ENCODE results near the gene PAIP2B. TPM values are rescaled to one million over a fixed set of nuclear protein-coding genes. Genes with fewer than 3 reads are reported as not detected.

Gene PAIP2B
- total RNA-seq, 1 experiment from 2014 or later = 1.4 TPM

Other genes with a start within 250 kb of the PAIP2B start
- not detected for gene ANKRD53, start 248.5 kb downstream of the PAIP2B start, total RNA-seq (2021; ENCODE audit: unreplicated experiment)
- gene TEX261, start 232.2 kb downstream of the PAIP2B start, total RNA-seq (2021; ENCODE audit: unreplicated experiment) = 64.9 TPM
- gene NAGK, start 158.5 kb downstream of the PAIP2B start, total RNA-seq (2021; ENCODE audit: unreplicated experiment) = 80.2 TPM
- gene MCEE, start 96.9 kb downstream of the PAIP2B start, total RNA-seq (2021; ENCODE audit: unreplicated experiment) = 4.8 TPM
- 34.1 TPM for gene MPHOSPH10, start 96.5 kb downstream of the PAIP2B start, total RNA-seq (2021; ENCODE audit: unreplicated experiment)
- 80.8 TPM for gene ZNF638, start 104.7 kb upstream of the PAIP2B start, total RNA-seq (2021; ENCODE audit: unreplicated experiment)
- gene DYSF, start 226.5 kb upstream of the PAIP2B start, total RNA-seq (2021; ENCODE audit: unreplicated experiment) = 0.31 TPM

Data from Panc1 (cell line).